NK-92 (cell line): Measurements from ENCODE around the gene GIT1.

Experiments
- DNase-seq: peaks from one replicate; lab custom pipeline; 2025; ENCODE audit not compliant: unreplicated experiment; lab: John Stamatoyannopoulos, UW

Gene GIT1, protein sequence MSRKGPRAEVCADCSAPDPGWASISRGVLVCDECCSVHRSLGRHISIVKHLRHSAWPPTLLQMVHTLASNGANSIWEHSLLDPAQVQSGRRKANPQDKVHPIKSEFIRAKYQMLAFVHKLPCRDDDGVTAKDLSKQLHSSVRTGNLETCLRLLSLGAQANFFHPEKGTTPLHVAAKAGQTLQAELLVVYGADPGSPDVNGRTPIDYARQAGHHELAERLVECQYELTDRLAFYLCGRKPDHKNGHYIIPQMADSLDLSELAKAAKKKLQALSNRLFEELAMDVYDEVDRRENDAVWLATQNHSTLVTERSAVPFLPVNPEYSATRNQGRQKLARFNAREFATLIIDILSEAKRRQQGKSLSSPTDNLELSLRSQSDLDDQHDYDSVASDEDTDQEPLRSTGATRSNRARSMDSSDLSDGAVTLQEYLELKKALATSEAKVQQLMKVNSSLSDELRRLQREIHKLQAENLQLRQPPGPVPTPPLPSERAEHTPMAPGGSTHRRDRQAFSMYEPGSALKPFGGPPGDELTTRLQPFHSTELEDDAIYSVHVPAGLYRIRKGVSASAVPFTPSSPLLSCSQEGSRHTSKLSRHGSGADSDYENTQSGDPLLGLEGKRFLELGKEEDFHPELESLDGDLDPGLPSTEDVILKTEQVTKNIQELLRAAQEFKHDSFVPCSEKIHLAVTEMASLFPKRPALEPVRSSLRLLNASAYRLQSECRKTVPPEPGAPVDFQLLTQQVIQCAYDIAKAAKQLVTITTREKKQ

DNA sequence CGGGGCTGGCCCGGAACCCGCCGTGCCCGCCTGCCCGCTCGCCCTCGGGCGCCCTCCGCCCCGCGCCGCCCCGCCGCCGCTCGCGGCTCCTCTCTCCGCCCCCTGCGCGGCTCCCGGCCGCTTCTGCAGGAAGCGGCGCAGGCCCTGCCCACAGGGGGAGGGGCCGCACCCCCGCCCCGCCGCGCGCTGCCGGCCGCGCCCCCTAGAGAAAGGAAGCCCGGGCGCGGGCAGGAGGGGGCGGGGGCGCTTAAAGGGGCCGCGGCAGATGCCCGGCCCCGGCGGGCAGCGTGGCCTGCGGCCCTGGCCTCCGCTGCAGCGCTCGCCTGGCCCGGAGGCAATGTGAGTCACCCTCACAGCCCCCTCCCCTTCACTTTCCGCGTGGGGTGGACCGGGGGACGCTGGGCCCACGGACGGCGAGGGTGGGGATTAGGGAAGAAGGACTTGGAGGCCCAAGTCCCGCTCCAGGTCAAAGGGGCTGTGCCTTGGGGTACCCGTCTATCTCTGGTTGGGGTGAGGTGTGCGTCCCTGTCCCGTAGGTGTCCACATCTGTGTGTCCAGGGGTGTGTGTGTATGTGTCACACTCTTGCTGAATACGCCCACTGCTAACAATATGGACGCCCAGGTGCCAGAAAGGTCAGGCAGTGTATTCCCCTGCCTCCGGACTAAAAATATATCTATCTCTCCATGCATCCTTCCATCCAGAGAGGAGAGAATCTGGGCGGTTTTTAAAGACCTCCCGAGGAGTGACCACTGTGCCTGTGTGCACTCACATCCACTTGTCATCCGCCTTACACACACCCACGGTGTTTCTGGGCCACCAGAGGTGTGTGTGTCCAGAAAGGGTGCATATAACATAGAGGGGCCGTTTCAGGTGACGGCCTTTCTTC, at the start of gene GIT1:
Gene GIT1, minus strand, starts transcription at position 125 of the 887 bp plus-strand sequence. CDS start 270 bp downstream, outside the sequence.
- no peak for DNase-seq

DNA sequence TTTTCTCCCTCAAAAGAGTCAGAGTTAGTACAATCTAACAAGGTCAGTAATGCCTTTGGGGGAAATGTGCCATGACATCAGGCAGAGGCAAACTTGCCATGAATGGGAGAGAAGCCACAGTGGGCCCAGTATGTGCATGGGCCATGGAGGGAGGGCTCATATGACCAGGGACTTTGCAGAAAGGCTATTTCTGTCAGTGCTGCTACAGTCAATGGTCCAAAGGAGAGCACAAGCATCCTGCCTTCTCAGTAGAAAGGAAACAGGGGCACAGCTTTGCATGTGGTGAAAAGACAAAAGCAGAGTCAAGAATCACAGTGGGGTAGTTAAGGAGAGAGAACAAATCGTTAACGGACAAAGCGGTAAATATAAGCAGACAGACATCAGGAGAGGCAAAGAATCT, 44.4 kb upstream of the GIT1 start:
- DNase-seq, result no peak

DNA sequence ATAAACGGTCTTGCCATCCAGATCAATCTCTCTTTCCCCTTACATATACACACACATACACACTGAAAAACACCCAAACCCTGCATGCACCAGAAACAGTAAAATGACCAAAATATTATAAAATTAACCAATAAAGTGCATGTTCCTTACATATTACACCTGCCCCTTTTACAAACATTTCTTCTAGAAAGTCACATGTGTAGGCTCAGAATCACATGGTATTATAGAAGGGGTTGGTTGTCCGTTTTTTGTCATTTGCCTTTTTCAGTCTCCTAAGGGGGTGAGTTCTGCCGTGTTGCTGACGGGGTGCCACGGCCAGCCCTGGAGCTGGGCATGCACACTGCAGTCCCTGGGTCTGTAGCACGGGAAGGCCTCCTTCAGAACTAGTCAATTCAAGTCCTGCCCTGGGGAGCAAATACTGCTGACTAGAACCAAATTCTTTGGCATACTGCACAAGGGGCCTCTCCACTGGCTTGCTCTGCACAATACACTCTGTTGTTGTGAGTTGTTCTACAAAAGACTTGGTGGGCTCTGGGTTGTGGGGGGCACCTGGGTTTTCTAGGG, 41.3 kb upstream of the GIT1 start:
- DNase-seq, result no peak

DNA sequence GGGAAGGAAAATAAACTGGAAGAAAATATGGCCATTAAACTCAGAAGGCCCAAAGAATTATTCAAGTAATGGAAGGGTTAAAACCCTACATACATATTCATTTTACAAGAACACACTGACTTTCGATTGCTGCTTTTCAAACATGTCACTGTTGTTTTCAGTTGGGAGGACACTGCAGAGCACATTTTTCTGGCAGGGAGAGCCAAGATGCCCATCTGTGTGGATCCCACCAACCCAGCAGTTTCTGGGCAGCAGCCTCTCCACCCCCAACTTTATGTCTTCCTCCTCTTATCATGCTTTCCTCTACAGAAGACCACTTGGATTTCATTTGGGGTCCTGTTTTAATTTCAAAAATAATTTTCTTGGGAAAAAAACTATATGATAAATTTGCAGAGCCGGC, 40.4 kb upstream of the GIT1 start:
- no peak for DNase-seq

DNA sequence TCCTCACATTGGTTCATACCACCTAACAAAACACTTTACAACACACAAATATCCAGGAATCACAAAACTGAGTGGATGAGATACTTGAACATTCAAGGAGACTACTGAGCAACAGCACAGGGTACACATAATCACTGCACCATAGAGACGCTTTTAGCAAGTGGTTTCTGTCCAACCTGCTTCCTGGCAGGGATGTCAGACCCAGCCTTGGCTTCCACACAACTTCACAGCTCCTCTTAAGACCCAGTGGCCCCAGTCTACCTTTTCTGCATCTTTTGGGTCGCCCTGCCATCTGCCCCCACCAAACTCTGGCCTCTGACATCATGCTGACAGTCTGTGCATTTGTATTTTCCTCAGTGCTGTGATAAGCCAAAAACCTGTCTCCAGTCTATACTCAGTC, 39.2 kb upstream of the GIT1 start:
- no peak for DNase-seq

DNA sequence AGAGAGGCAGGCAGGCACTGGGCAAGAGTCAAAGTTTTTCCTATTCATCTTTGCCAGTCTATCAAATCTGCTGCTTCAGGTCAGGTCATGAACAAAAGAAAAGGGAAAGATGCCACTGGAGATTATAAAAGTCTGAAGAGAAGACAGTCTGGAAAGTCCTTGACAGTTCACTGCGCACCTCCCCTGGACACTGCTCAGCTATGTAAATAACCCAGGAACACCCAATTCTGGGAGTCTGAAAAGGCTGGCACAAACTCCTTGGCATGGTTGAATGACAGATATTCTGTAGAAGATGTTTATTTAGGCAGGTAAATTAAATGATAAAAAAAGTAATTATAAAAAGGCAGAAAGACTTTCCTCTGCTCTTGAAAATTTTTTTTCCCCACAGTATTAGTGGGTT, 38.5 kb upstream of the GIT1 start:
- no peak for DNase-seq

DNA sequence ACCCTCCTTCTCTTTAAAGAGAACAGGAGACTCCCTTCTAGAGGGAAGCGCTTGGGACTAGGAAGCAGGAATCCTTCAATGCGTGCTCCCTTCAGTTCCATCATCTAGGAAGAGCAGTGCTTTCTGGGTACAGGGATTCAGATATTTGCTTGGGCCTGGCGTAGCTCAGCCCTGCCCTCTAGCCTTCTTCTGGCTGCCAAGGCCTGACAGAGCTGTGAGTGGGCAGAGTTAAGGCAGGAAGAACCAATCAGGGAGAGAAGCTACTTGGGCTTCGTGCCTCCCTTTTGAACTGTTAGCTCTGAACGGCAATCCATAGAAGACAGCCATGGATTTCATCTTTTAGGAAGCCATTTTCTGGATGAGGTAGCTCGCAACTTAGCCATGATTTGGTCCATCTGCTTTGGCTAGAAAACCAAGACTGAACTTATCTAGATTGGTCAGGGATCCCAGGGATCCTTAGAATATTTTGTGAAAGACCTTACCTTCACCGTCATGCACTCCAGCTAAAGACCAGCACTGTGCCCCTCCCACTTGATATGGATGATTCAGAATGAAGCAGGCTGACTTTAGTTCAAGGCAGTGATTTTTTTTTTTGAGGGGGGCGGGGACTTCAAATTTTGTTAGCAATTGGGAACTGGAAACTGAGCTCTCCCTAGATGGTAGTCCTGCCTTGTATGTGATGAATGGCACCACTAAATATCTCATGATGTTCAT, 35.7 kb upstream of the GIT1 start:
- no peak for DNase-seq

DNA sequence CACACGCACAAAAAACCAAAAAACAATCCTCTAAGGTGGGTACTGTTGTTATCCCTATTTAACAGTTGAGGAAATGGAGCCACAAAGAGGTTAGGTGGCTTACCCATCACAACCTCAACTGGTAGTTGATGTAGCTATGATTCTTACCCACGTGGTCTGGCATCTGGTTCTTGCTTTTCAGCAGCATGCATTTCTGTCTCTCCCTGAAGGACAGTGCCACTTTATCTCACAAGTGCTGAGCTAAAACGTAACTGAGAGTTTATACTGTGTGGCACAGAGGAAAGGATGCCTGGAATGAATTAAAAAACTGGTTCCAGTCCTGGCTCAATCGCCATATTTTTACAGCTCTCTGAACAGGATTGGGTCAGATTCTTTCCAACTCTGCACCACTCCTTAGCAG, 35.1 kb upstream of the GIT1 start:
- no peak for DNase-seq

DNA sequence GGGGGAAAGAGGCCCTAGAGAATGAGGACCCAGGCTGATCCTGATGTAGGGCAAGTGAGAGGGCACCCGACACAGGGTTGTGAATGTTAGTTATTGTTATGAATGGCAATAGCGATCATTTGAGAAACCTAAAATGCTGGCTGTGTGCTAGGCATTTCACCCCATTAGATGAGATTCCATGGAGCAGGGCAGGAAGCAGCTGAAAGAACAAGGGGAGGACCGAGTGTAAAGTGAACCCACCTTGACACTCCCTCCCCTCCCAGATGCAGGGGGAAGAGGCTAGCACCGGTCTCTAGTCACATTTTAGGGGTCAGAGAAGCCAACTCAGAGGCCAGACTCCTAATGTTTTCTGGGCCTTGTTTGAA, 33.8 kb upstream of the GIT1 start:
- DNase-seq, result no peak

DNA sequence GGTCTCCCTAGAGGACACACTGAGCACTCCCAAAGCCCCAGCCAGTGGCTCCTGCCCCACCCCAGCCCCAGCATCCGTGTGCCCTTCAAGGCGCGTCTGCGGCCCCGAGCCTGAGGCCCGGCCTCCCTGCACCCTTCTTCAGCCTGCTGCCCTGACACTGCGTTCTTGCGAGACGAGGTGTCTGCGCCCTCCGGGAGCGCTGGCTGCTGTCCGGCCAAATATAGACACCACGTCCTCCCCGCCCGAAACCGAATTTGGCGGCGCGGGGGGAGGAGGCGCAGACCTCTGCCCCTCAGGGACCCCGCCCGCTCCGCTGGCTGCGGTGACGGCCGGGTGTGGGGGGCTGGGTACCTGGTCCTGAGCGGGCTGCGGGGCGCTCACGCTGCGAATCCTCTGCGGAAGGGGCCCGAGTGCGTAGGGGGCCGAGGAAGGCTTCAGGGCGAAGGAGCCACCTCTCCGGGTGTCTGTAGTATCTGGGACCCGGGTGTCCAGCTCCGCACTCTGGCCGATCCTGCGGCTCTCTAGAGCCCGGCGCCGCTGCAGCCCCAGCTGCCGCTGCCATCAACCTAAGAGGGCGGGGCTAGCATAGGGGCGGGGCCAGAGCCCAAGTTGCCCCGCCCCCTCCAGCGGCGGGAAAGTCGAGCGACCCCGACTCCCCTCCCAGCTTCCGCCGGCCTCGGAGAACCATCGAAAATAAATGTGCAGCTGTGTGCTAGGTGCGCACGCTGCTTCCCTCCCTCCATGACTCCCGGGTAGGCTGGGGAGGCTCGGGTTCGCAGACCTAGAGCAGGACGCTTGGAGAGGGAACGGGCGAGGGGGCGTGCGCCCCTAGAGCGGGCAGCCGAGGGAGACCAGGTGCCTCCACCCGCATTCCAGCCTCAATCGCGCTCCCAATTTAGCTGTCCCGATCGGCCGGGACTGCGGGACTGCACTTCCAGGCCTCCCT, 33.2 kb upstream of the GIT1 start, which contains the start of gene CORO6:
Gene CORO6, minus strand, starts transcription at position 576 of the 946 bp plus-strand sequence. CDS start 1,491 bp downstream, outside the sequence.
- no peak for DNase-seq

DNA sequence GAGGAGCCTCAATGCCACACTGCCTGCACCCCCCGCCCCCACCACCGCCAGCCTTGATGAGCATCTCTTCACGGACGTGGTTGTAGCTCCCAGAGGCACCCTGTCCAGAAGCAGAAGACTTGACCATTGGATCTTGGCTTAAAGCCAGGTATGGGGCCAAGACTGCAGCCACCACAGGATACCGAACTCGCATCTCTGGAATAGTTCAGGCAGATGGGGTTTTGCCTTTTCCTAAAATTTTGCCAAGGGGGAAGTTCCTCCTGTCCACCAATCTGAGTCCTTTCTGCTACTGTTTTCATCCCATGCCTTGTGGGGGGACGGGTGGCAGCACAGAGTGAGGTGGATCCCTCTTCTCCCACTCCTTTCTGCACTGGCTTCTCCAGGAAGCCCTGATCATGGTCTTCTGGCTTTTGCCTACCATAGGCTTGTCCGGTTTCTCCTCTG, 32.3 kb upstream of the GIT1 start:
- DNase-seq, result no peak

DNA sequence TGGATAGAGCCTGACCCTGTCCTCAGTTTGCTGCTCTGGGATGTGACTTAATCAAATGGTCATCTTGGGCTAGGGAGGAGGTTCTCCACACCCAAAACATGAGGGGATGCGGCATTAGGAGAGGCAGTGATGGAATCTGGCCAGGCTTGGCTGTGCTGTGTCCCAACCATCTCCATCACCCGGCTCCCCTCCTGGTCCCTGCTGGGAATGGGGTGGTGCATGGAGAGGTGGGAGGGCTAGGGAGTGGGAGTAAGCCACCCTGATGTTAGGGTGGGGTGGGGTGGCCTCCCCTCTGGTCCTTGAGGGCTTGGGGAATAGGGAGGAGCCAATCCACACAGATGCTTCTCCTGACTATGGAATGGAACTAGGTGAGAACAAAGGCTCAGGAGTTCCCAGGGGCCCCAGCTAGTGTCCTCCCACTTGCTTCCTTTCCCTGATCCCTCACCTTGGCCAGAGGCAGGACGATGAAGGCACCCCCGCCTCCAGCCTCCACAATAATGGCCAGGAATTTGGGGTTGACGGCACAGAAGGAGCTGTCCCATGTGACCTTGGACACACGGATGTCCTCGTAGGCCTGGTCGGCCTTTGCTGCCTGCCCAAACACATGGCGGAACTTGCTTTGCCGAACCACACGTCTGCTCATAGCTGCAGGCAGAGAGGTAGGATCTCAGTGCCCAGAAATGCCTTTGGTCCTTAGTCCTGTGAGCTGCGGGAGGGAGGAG, 31.5 kb upstream of the GIT1 start:
- DNase-seq, result no peak

DNA sequence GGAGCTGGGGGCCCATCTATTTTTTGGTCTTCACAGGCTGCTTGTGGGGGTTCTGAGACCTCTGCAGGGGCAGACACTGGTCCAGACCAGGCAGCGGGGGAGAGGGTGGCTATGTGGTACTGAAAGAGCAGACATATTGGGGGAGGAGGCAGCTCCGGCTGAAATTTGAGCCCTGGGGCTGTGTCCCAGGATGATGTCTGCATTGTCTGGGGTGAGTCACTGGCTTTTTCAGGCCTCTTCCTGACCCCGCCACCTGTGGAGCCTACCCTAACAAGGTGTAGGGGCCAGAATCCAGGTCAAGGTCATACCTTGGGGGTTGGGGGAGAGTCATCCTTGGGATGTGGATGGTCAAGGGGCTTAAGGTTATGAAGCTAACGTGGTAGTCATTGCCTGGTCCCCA, 30.8 kb upstream of the GIT1 start:
- no peak for DNase-seq

DNA sequence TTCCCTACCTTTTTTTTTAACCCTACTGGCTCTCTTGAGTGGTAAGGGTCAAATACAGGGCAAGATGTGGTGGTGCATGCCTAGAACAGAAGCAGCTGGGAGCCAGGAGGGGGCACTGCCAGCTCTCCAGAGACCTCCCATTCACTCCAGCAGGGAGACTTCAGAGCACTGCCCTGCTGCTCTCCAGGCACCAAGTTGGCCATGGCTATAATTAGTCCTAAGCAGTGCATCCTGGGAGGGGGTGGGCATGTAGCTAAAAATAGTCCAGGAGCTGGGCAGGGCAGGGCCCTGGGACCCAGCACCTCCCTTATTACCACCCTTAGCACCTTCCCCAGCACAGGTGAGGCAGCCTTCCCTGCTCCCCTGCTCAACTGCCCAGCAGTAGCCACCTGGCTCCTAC, 29.8 kb upstream of the GIT1 start:
- DNase-seq, result no peak

DNA sequence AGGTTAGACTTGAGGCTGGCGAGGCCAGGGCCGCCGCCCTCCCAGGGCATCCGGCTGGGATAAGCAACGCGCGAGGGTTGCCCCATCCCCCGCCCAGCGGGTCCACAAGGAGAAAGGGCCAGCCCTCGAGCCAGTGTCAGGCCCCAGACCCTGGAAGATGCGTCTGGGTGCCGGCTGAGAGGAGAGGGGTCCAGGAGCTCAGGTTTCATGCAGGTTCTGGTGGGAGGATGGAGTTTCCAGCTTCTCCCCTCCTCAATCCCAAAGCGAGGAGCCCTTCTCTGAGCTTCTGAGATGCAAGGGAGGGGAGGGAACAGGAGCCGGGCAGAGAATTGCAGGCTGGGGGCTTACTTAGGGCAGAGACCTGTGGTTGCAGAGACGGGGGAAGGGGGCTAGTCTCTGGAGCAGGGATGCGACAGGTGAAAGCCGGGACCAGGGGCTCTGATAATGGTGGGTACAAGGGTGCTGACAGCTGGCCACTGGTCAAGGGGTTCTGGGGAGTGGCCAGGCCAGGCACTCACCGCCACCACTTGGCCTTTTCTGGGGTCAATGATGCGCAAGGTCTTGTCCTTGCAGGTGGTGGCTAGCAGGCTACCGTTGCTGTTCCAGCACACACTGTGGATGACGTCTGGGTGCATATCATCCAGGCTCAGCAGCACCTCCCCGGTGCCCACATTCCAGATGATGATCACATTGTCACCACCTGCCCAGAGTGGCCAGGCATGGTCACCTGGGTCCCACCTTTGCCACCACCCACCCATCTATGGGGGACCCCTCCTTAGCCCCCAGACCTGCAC, 29.0 kb upstream of the GIT1 start:
- no peak for DNase-seq

DNA sequence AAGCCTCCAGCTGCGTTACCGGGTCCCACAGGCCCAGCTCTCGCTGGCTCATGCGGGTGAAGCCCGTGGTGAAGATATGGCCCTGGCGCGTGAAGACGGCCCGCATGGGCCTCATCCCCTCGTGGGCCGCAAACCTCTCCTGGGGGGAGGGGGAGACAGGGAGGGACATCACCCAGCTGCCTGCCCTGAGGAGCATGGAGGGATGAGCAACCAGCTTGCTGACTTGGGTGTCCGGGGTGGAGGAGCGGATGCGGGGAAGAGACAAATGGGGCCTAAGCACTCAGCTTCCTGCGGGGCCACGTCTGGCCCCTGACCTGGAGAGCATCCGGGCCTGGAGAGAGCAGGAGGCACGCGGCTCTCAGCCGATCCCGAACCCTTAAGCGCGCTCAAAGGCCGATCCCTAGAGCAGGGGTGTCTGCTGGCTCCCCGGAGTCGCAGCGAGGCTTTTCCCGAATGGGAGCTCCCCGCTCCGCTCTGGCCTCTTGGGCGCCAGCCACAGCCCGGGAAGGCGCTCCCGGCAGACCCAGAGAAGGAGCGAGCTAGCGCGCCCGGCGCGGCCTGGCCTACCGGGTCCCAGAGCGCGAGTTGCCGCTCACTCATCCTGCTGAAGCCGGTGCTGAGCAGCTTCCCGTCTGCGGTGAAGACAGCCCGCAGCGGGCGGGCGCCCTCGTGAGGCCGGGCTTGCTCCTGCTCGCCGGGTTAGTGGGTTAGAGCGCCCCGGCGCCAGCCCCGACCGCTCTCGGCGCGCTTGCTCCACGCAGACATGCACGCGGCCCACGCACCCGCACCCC, 28.2 kb upstream of the GIT1 start:
- peak; percentile 18 for DNase-seq

DNA sequence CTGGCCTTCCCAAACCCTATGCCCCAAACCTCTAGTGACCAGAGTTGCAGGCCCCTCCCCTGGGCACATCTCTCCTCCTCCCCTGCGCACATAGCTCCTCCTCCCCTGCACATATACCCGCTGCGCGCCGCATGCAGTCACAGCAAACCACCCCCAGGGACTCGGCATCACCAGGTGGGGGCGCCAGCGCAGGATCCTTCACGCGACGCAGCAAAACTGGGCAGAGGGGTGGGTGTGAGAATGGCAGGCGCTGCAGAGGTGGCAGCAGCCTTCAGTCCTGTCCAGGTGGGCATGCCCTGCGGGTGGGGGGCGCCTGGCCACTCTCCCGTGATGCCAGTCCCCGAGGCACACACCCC, 27.7 kb upstream of the GIT1 start:
- no peak for DNase-seq
